OCI-LY1 (cell line): ENCODE data around the gene TROAP.

ENCODE experiments used
- H2AFZ ChIP-seq: fragments of 200-600 bp; sonication (generic), shearing (Covaris generic); 2 replicates; pipeline ENCODE4 v1.6.0; 2014; ENCODE audit warnings: antibody characterized with exemption, mild to moderate bottlenecking, low read length
- H3F3A ChIP-seq: fragments of 200-600 bp; sonication (generic), shearing (Covaris generic); 2 replicates; pipeline ENCODE4 v1.6.0; 2014; ENCODE audit warnings: mild to moderate bottlenecking, antibody characterized with exemption, low read length, moderate library complexity; ENCODE audit not compliant: insufficient read depth
- H3K27ac ChIP-seq: fragments of 200-600 bp; sonication (generic); 2 replicates; pipeline ENCODE4 v1.5.1; 2014; ENCODE audit warnings: low read length, mixed run types, mild to moderate bottlenecking, low read depth; ENCODE audit not compliant: poor library complexity, severe bottlenecking
- H3K27me3 ChIP-seq: fragments of 200-600 bp; sonication (generic); 2 replicates; pipeline ENCODE4 v1.6.0; 2014; ENCODE audit warnings: antibody characterized with exemption, mild to moderate bottlenecking, low read length, moderate library complexity; ENCODE audit not compliant: insufficient read depth
- H3K36me3 ChIP-seq: fragments of 200-600 bp; sonication (generic); 2 replicates; pipeline ENCODE4 v1.6.1; 2014; ENCODE audit warnings: mild to moderate bottlenecking, antibody characterized with exemption, low read length, moderate library complexity, mixed read lengths; ENCODE audit not compliant: insufficient read depth
- H3K4me1 ChIP-seq: fragments of 200-600 bp; sonication (generic); 2 replicates; pipeline ENCODE4 v1.5.1; 2014; ENCODE audit warnings: mild to moderate bottlenecking, low read length, moderate library complexity; ENCODE audit not compliant: insufficient read depth, severe bottlenecking
- H3K4me2 ChIP-seq: fragments of 200-600 bp; sonication (generic), shearing (Covaris generic); 2 replicates; pipeline ENCODE4 v1.6.1; 2014; ENCODE audit warnings: low read length
- H3K4me3 ChIP-seq: fragments of 200-600 bp; sonication (generic); 2 replicates; pipeline ENCODE4 v1.5.1; 2014; ENCODE audit warnings: low read length, low read depth, mild to moderate bottlenecking, mixed read lengths; ENCODE audit not compliant: poor library complexity, severe bottlenecking
- H3K79me2 ChIP-seq: fragments of 200-600 bp; shearing (Covaris generic); 2 replicates; pipeline ENCODE4 v1.6.1; 2016; ENCODE audit warnings: mixed run types, low read length, mixed read lengths; ENCODE audit not compliant: insufficient read depth
- H3K9ac ChIP-seq: fragments of 200-600 bp; sonication (generic), shearing (Covaris generic); 2 replicates; pipeline ENCODE4 v1.6.1; 2014; ENCODE audit warnings: mild to moderate bottlenecking, low read length, mixed read lengths
- H3K9me2 ChIP-seq: fragments of 200-600 bp; sonication (generic), shearing (Covaris generic); 2 replicates; pipeline ENCODE4 v1.6.1; 2014; ENCODE audit warnings: low read depth, mild to moderate bottlenecking, low read length, mixed read lengths
- H3K9me3 ChIP-seq: fragments of 200-600 bp; shearing (Covaris generic); 2 replicates; pipeline ENCODE4 v1.6.1; 2014; ENCODE audit warnings: low read length, mixed read lengths
- H4K20me1 ChIP-seq: fragments of 200-600 bp; sonication (generic), shearing (Covaris generic); 2 replicates; pipeline ENCODE4 v1.6.0; 2016; ENCODE audit warnings: mild to moderate bottlenecking, low read length; ENCODE audit not compliant: insufficient read depth
- CTCF ChIP-seq: fragments of 200-600 bp; sonication (generic), shearing (Covaris generic); IDR thresholded peaks from 2 replicates; pipeline ENCODE4 v1.5.1; 2017; ENCODE audit warnings: mild to moderate bottlenecking, antibody characterized with exemption, low read length, moderate library complexity, mixed read lengths
- EZH2 ChIP-seq: fragments of 200-600 bp; sonication (generic), shearing (Covaris generic); IDR thresholded peaks from 2 replicates; pipeline ENCODE4 v1.8.0; 2017; ENCODE audit warnings: borderline replicate concordance, mixed run types, mild to moderate bottlenecking, antibody characterized with exemption, low read length, moderate library complexity, mixed read lengths

The TROAP gene

GRCh38 chr12:49347311-49348193 lies 24.5 kb downstream of the TROAP start:
- peak; percentile 96 for TF ChIP-seq CTCF
- TF ChIP-seq EZH2, result no peak
- H3K4me1 ChIP-seq, result peaks cover 38% of the 10 kb centered on the region
- H3K4me3 ChIP-seq, result peak overlapping the region; percentile 47
- H3K79me2 ChIP-seq, result no peaks in the 10 kb centered on the region
- no peaks in the 10 kb centered on the region for H3K36me3 ChIP-seq
- H3K9me2 ChIP-seq, result no peaks in the 10 kb centered on the region
- H3K4me2 ChIP-seq, result peak overlapping the region; percentile 63
- H2AFZ ChIP-seq, result no peak overlapping the region
- no peaks in the 10 kb centered on the region for H3F3A ChIP-seq
- no peaks in the 10 kb centered on the region for H3K9me3 ChIP-seq
- no peak overlapping the region for H3K27ac ChIP-seq
- H3K27me3 ChIP-seq, result 0 out of 2 replicates have a peak, but pooled peaks cover 4% of the 10 kb centered on the region
- no peak overlapping the region for H3K9ac ChIP-seq
- no peaks in the 10 kb centered on the region for H4K20me1 ChIP-seq

- H3K9ac ChIP-seq, result no peak overlapping the region
- H4K20me1 ChIP-seq, result no peaks in the 10 kb centered on the region
- H2AFZ ChIP-seq, result no peak overlapping the region
- H3K27me3 ChIP-seq, result 0 out of 2 replicates have a peak, but pooled peaks cover 4% of the 10 kb centered on the region
- H3K4me3 ChIP-seq, result no peak overlapping the region
- no peaks in the 10 kb centered on the region for H3F3A ChIP-seq
- H3K4me1 ChIP-seq, result peaks cover 26% of the 10 kb centered on the region
- TF ChIP-seq CTCF, result no peak
- TF ChIP-seq EZH2, result no peak
- no peaks in the 10 kb centered on the region for H3K36me3 ChIP-seq
- no peak overlapping the region for H3K4me2 ChIP-seq
- no peaks in the 10 kb centered on the region for H3K9me3 ChIP-seq
- no peaks in the 10 kb centered on the region for H3K9me2 ChIP-seq
- H3K79me2 ChIP-seq, result no peaks in the 10 kb centered on the region
- H3K27ac ChIP-seq, result no peak overlapping the region
Observed at GRCh38 chr12:49348781-49349180, 25.7 kb downstream of the TROAP start.

GRCh38 chr12:49349266-49349665 lies 26.2 kb downstream of the TROAP start:
- Histone ChIP-seq H3K9me3 (no peaks in the 10 kb centered on the region), H4K20me1 (no peaks in the 10 kb centered on the region), H3K9ac (no peak overlapping the region), H3K4me1 (peaks cover 26% of the 10 kb centered on the region), H3K9me2 (no peaks in the 10 kb centered on the region), H3K4me3 (no peak overlapping the region), H3F3A (no peaks in the 10 kb centered on the region), H3K79me2 (no peaks in the 10 kb centered on the region), H3K36me3 (no peaks in the 10 kb centered on the region), H3K27ac (no peak overlapping the region), H3K4me2 (no peak overlapping the region), H2AFZ (no peak overlapping the region), H3K27me3 (0 out of 2 replicates have a peak, but pooled peaks cover 4% of the 10 kb centered on the region)
- TF ChIP-seq EZH2 (no peak), CTCF (no peak)
